HepG2 (cell line): ENCODE data around the gene FUT3. TPM values are rescaled to one million over a fixed set of nuclear protein-coding genes. Genes with fewer than 3 reads are reported as not detected.

Source experiments
- CBX1 ChIP-seq: IDR thresholded peaks from one replicate; pipeline ENCODE4 v1.6.1; 2016; ENCODE audit warnings: antibody characterized with exemption, low read depth
- HOXA7 ChIP-seq: sonication (generic); formaldehyde crosslinking; IDR thresholded peaks from 2 replicates; pipeline ENCODE4 v1.8.1; 2022; ENCODE audit warnings: mild to moderate bottlenecking, missing genetic modification reagents, moderate library complexity
- MAZ ChIP-seq, 2 experiments: sonication (generic) in 1 of 2; formaldehyde crosslinking in 1 of 2; IDR thresholded peaks; 2 replicates each; pipeline versions ENCODE4 v1.5.0 to v1.6.1; 2012 to 2020; ENCODE audit warnings: low read depth in 2 of 2, mild to moderate bottlenecking in 2 of 2, borderline replicate concordance in 1 of 2, improper control_type of control experiment in 1 of 2, low read length in 1 of 2, missing genetic modification reagents in 1 of 2, moderate library complexity in 1 of 2
- SALL1 ChIP-seq: sonication (generic); formaldehyde crosslinking; IDR thresholded peaks from 2 replicates; pipeline ENCODE4 v1.8.0; 2022; ENCODE audit warnings: mild to moderate bottlenecking, missing genetic modification reagents
- SAP130 ChIP-seq: IDR thresholded peaks from 2 replicates; pipeline ENCODE4 v1.6.1; 2016; ENCODE audit warnings: low read depth
- SOX6 ChIP-seq, 2 experiments: fragments of 450-650 bp in 1 of 2; sonication (generic) in 1 of 2; formaldehyde crosslinking in 1 of 2; IDR thresholded peaks; 2 replicates each; pipeline versions ENCODE4 v1.4.0 to v1.6.1; 2017 to 2020; ENCODE audit warnings: antibody characterized with exemption in 1 of 2, mild to moderate bottlenecking in 1 of 2, missing genetic modification reagents in 1 of 2
- TEAD3 ChIP-seq: optimal IDR thresholded peaks from 2 replicates; pipeline ENCODE3; 2016; ENCODE audit warnings: borderline replicate concordance
- ZBTB7A ChIP-seq: sonication (generic); formaldehyde crosslinking; IDR thresholded peaks from 2 replicates; pipeline ENCODE4 v1.8.0; 2022; ENCODE audit warnings: mild to moderate bottlenecking, missing genetic modification reagents
- ZMYM3 ChIP-seq: sonication (generic); formaldehyde crosslinking; IDR thresholded peaks from 2 replicates; pipeline ENCODE4 v1.5.1; 2020; ENCODE audit warnings: mild to moderate bottlenecking, missing genetic modification reagents
- ZNF350 ChIP-seq: sonication (generic); formaldehyde crosslinking; IDR thresholded peaks from 2 replicates; pipeline ENCODE4 v1.4.0; 2020; ENCODE audit warnings: mild to moderate bottlenecking, low read depth, missing genetic modification reagents, borderline replicate concordance
- ZNF883 ChIP-seq: sonication (generic); formaldehyde crosslinking; IDR thresholded peaks from 2 replicates; pipeline ENCODE4 v1.5.1; 2020; ENCODE audit warnings: mild to moderate bottlenecking, missing genetic modification reagents; ENCODE audit errors: not compliant biosample characterization
- ZNF891 ChIP-seq: sonication (generic); formaldehyde crosslinking; IDR thresholded peaks from 2 replicates; pipeline ENCODE4 v1.5.0; 2020; ENCODE audit warnings: mild to moderate bottlenecking, missing genetic modification reagents
- polyA plus RNA-seq, 8 experiments: library from polyadenylated mRNA; depleted of rRNA in 3 of 8; stranded (reverse) in 7 of 8; unstranded in 1 of 8; fragments of >200 nt; fragmentation: Illumina TruSeq in 4 of 8; extraction: Trizol in 4 of 8; gene quantifications; 2 replicates each; pipeline versions ENCODE4 v1.2.1 to v1.2.3, GENCODE V29; 2011 to 2016; ENCODE audit warnings: low read depth in 4 of 8, missing spikeins in 1 of 8, mixed read lengths in 1 of 8; ENCODE audit not compliant: insufficient read depth in 1 of 8
- total RNA-seq, 5 experiments: library from RNA; depleted of rRNA; stranded (reverse); fragments of >200 nt; fragmentation: Illumina TruSeq; extraction: Trizol; gene quantifications; 2 replicates each; pipeline ENCODE4 v1.2.3, GENCODE V29; 2016; ENCODE audit warnings: low read depth in 1 of 5
- TF ChIP-seq, protein P1 (sequence below): sonication (generic); formaldehyde crosslinking; conservative IDR thresholded peaks from 2 replicates; pipeline ENCODE4 v1.8.0; 2022; ENCODE audit warnings: mild to moderate bottlenecking, moderate library complexity, missing genetic modification reagents
- TF ChIP-seq, protein P2 (sequence below): sonication (generic); formaldehyde crosslinking; IDR thresholded peaks from 2 replicates; pipeline ENCODE4 v1.5.0; 2020; ENCODE audit warnings: mild to moderate bottlenecking, missing genetic modification reagents
- TF ChIP-seq, protein P3 (sequence below): sonication (generic); formaldehyde crosslinking; IDR thresholded peaks from 2 replicates; pipeline ENCODE4 v1.4.0; 2020; ENCODE audit warnings: missing genetic modification reagents
- TF ChIP-seq, protein P4 (sequence below): sonication (generic); formaldehyde crosslinking; conservative IDR thresholded peaks from 2 replicates; pipeline ENCODE4 v1.5.0; 2020; ENCODE audit warnings: missing genetic modification reagents
- TF ChIP-seq, protein P5 (sequence below): sonication (generic); formaldehyde crosslinking; IDR thresholded peaks from 2 replicates; pipeline ENCODE4 v1.4.0; 2020; ENCODE audit warnings: mild to moderate bottlenecking, missing genetic modification reagents
- TF ChIP-seq, protein P6 (sequence below): sonication (generic); formaldehyde crosslinking; IDR thresholded peaks from 2 replicates; pipeline ENCODE4 v1.8.0; 2022; ENCODE audit warnings: mild to moderate bottlenecking, missing genetic modification reagents; ENCODE audit not compliant: insufficient replicate concordance

Gene FUT3
- total and polyA plus RNA-seq, 2 of the 13 experiments (the other 11 are each of a cell fraction or from before 2014, with no cell fraction given) = 0.53 to 1.1 TPM

DNA sequence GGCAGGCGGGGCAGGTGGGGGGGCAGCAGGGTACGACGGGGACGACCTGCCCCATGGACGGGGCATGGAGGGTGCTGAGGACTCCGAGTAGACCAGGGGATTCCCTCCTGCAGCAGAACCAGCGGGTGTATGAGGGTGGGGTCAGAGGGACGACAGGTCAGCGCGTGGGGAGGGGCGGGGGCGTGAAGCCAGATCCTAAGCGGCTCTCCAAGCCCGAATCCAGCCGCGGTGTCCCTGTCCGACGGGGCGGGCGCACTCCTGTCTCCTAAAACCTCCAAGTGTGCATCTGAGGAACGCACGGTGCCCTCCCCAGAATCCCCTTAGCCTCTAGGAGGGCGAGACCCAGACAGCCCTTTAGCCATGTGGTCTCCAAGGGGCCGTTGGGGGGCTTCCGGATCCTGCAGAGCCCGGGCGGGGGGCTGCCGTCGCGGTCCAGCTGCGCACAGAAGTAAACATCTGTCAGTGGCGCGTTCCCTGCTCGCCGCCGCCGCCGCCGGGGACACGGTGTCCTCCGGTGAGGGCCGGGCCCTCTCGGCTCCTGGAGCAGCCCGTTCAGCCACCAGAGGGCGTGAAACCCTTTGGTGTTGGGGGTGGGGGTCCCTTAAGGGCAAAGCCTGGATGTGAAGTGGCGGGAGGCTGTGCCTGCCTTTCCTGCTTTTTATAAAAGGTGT is 45.7 kb downstream of the FUT3 start (continued):
- TF ChIP-seq SALL1 (CRISPR knock-in tag) (peak; percentile 59; the same call in 1 of the 2 replicates), ZBTB7A (peak; percentile 13; the same call in 1 of the 2 replicates), ZMYM3 (CRISPR knock-in tag) (peak; percentile 38; the same call in 1 of the 2 replicates), MAZ (IDR thresholded peaks at IDR 0.05; ENCODE audit: borderline replicate concordance, low read depth, low read length) (peak; percentile 75; the same call in 1 of the 2 replicates), MAZ (CRISPR knock-in tag; IDR thresholded peaks at IDR 0.05; ENCODE audit: low read depth) (peak; percentile 75; the same call in 1 of the 2 replicates), SOX6 (IDR thresholded peaks at IDR 0.05) (no peak), SOX6 (CRISPR knock-in tag; IDR thresholded peaks at IDR 0.05) (peak; percentile 50; the same call in 1 of the 2 replicates), HOXA7 (CRISPR knock-in tag) (no peak), CBX1 (no peak), ZNF350 (peak; percentile 50; the same call in 1 of the 2 replicates), ZNF891 (CRISPR knock-in tag) (peak; percentile 47; the same call in 1 of the 2 replicates), TEAD3 (CRISPR knock-in tag) (no peak), ZNF883 (no peak), SAP130 (CRISPR knock-in tag) (peak; percentile 71)
- TF ChIP-seq, protein P1, sequence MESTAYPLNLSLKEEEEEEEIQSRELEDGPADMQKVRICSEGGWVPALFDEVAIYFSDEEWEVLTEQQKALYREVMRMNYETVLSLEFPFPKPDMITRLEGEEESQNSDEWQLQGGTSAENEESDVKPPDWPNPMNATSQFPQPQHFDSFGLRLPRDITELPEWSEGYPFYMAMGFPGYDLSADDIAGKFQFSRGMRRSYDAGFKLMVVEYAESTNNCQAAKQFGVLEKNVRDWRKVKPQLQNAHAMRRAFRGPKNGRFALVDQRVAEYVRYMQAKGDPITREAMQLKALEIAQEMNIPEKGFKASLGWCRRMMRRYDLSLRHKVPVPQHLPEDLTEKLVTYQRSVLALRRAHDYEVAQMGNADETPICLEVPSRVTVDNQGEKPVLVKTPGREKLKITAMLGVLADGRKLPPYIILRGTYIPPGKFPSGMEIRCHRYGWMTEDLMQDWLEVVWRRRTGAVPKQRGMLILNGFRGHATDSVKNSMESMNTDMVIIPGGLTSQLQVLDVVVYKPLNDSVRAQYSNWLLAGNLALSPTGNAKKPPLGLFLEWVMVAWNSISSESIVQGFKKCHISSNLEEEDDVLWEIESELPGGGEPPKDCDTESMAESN = peak; percentile 61
- TF ChIP-seq, protein P2, sequence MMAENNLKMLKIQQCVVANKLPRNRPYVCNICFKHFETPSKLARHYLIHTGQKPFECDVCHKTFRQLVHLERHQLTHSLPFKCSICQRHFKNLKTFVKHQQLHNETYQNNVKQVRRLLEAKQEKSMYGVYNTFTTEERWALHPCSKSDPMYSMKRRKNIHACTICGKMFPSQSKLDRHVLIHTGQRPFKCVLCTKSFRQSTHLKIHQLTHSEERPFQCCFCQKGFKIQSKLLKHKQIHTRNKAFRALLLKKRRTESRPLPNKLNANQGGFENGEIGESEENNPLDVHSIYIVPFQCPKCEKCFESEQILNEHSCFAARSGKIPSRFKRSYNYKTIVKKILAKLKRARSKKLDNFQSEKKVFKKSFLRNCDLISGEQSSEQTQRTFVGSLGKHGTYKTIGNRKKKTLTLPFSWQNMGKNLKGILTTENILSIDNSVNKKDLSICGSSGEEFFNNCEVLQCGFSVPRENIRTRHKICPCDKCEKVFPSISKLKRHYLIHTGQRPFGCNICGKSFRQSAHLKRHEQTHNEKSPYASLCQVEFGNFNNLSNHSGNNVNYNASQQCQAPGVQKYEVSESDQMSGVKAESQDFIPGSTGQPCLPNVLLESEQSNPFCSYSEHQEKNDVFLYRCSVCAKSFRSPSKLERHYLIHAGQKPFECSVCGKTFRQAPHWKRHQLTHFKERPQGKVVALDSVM = peak; percentile 48; the same call in 1 of the 2 replicates
- TF ChIP-seq, protein P3, sequence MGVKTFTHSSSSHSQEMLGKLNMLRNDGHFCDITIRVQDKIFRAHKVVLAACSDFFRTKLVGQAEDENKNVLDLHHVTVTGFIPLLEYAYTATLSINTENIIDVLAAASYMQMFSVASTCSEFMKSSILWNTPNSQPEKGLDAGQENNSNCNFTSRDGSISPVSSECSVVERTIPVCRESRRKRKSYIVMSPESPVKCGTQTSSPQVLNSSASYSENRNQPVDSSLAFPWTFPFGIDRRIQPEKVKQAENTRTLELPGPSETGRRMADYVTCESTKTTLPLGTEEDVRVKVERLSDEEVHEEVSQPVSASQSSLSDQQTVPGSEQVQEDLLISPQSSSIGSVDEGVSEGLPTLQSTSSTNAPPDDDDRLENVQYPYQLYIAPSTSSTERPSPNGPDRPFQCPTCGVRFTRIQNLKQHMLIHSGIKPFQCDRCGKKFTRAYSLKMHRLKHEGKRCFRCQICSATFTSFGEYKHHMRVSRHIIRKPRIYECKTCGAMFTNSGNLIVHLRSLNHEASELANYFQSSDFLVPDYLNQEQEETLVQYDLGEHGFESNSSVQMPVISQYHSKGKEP (CRISPR knock-in tag) = no peak
- TF ChIP-seq, protein P4, sequence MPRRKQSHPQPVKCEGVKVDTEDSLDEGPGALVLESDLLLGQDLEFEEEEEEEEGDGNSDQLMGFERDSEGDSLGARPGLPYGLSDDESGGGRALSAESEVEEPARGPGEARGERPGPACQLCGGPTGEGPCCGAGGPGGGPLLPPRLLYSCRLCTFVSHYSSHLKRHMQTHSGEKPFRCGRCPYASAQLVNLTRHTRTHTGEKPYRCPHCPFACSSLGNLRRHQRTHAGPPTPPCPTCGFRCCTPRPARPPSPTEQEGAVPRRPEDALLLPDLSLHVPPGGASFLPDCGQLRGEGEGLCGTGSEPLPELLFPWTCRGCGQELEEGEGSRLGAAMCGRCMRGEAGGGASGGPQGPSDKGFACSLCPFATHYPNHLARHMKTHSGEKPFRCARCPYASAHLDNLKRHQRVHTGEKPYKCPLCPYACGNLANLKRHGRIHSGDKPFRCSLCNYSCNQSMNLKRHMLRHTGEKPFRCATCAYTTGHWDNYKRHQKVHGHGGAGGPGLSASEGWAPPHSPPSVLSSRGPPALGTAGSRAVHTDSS (CRISPR knock-in tag) = no peak
- TF ChIP-seq, protein P5, sequence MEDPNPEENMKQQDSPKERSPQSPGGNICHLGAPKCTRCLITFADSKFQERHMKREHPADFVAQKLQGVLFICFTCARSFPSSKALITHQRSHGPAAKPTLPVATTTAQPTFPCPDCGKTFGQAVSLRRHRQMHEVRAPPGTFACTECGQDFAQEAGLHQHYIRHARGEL (CRISPR knock-in tag) = 0 out of 2 replicates have a peak, but pooled peaks have one; percentile 64
- TF ChIP-seq, protein P6, sequence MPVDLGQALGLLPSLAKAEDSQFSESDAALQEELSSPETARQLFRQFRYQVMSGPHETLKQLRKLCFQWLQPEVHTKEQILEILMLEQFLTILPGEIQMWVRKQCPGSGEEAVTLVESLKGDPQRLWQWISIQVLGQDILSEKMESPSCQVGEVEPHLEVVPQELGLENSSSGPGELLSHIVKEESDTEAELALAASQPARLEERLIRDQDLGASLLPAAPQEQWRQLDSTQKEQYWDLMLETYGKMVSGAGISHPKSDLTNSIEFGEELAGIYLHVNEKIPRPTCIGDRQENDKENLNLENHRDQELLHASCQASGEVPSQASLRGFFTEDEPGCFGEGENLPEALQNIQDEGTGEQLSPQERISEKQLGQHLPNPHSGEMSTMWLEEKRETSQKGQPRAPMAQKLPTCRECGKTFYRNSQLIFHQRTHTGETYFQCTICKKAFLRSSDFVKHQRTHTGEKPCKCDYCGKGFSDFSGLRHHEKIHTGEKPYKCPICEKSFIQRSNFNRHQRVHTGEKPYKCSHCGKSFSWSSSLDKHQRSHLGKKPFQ = peak; percentile 61
